Measurements from ENCODE around the gene GNAS. TPM values are rescaled to one million over a fixed set of nuclear protein-coding genes. Genes with fewer than 3 reads are reported as not detected.

Gene GNAS
- total RNA-seq, 1 donor from 2014 or later = 2,003 TPM

DNA sequence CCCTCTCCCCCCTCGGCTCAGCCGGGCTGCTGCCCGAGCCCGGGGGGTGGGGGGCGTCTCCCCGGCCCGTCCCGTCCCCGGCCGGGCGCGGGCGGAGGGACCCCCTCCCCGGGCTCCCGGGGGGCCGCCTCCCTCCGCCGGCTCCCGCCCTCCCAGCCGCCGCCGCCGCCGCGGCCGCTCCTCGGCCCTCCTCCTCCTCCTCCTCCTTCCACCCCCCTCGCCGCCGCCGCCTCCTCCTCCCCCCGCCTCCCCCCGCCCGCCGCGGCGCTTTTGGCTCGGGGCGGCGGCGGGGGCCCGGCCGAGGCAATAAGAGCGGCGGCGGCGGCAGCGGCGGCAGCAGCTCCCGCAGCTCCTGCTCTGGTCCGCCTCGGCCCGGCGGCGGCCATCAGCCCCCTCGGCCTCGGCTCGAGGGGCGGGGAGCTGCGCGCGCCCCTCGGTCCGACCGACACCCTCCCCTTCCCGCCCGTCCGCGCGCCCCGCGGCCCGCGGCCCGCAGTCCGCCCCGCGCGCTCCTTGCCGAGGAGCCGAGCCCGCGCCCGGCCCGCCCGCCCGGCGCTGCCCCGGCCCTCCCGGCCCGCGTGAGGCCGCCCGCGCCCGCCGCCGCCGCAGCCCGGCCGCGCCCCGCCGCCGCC is 38.7 kb downstream of the GNAS start:
- peak overlapping the region; percentile 99 for H3K9ac ChIP-seq (ENCODE audit: low read length)
- no peak overlapping the region for H2AFZ ChIP-seq (ENCODE audit: low read depth, low read length)

DNA sequence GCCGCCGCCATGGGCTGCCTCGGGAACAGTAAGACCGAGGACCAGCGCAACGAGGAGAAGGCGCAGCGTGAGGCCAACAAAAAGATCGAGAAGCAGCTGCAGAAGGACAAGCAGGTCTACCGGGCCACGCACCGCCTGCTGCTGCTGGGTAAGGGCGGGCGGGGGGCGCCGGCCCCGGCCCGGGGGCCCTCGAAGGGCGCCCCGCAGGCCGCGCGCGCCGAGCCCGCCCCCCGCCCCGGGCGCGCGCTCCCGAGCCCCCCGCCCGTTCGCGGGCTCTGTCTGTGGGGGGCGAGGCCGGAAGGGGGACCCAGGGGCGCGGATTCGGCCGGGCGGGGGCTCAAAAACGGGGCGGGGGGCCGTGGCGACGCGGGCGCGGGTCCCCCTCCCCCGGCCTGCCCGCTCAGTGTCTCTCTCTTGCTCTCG is 39.2 kb downstream of the GNAS start:
- H3K27ac ChIP-seq (ENCODE audit: low read depth, low read length) = peak overlapping the region; percentile 88
- peak overlapping the region; percentile 87 for H3K4me3 ChIP-seq (ENCODE audit: insufficient read depth, low read depth, low read length)
- no peak overlapping the region for H2AFZ ChIP-seq (ENCODE audit: low read depth, low read length)
- no peaks in the 10 kb centered on the region for H3K27me3 ChIP-seq (ENCODE audit: insufficient read depth, low read length)
- Mint-ChIP-seq H3K4me1 (ENCODE audit: low read depth, unreplicated experiment) (peaks cover 18% of the 10 kb centered on the region), H3K36me3 (ENCODE audit: low read depth, unreplicated experiment) (no peaks in the 10 kb centered on the region), H3K9me3 (ENCODE audit: unreplicated experiment) (no peaks in the 10 kb centered on the region), H3K4me3 (ENCODE audit: unreplicated experiment) (peak overlapping the region; percentile 93), H3K27ac (ENCODE audit: unreplicated experiment) (peak overlapping the region; percentile 86), H3K27me3 (ENCODE audit: low read depth, unreplicated experiment) (no peaks in the 10 kb centered on the region)
- H3K36me3 ChIP-seq (ENCODE audit: insufficient read depth, low read length) = peaks cover under 1% of the 10 kb centered on the region
- FAIRE-seq (no peak), DNase-seq (ENCODE audit: low read depth) (peak; percentile 35)
- TF ChIP-seq EZH2 (IDR thresholded peaks at IDR 0.05; ENCODE audit: insufficient read depth, low read length) (no peak), CTCF (IDR thresholded peaks at IDR 0.05; ENCODE audit: insufficient read depth, low read depth, low read length) (no peak)
- no peaks in the 10 kb centered on the region for H3K9me3 ChIP-seq (ENCODE audit: insufficient read depth, low read depth, low read length)
- H3K9ac ChIP-seq (ENCODE audit: low read length) = peak overlapping the region; percentile 99
- H4K20me1 ChIP-seq (ENCODE audit: insufficient read depth, low read length) = peaks cover 40% of the 10 kb centered on the region
- H3K4me2 ChIP-seq (ENCODE audit: low read length) = peak overlapping the region; percentile 82
- peaks cover 48% of the 10 kb centered on the region for H3K79me2 ChIP-seq (ENCODE audit: insufficient read depth, low read length)
- peaks cover 27% of the 10 kb centered on the region for H3K4me1 ChIP-seq (ENCODE audit: insufficient read depth, low read length)

More for the DNA sequence above, 38.7 kb downstream of the GNAS start:
- H3K79me2 ChIP-seq (ENCODE audit: insufficient read depth, low read length) = peaks cover 42% of the 10 kb centered on the region
- TF ChIP-seq EZH2 (IDR thresholded peaks at IDR 0.05; ENCODE audit: insufficient read depth, low read length) (no peak), CTCF (IDR thresholded peaks at IDR 0.05; ENCODE audit: insufficient read depth, low read depth, low read length) (no peak)
- H3K27me3 Mint-ChIP-seq (ENCODE audit: low read depth, unreplicated experiment) = no peaks in the 10 kb centered on the region
- H3K36me3 ChIP-seq (ENCODE audit: insufficient read depth, low read length) = no peaks in the 10 kb centered on the region
- peak overlapping the region; percentile 64 for H3K4me3 ChIP-seq (ENCODE audit: insufficient read depth, low read depth, low read length)
- H3K4me1 Mint-ChIP-seq (ENCODE audit: low read depth, unreplicated experiment) = peaks cover 14% of the 10 kb centered on the region
- no peaks in the 10 kb centered on the region for H3K36me3 Mint-ChIP-seq (ENCODE audit: low read depth, unreplicated experiment)
- FAIRE-seq (no peak), DNase-seq (ENCODE audit: low read depth) (peak; percentile 30)
- no peaks in the 10 kb centered on the region for H3K27me3 ChIP-seq (ENCODE audit: insufficient read depth, low read length)
- peak overlapping the region; percentile 56 for H3K27ac ChIP-seq (ENCODE audit: low read depth, low read length)
- H3K9me3 ChIP-seq (ENCODE audit: insufficient read depth, low read depth, low read length) = no peaks in the 10 kb centered on the region
- peaks cover 34% of the 10 kb centered on the region for H4K20me1 ChIP-seq (ENCODE audit: insufficient read depth, low read length)
- no peaks in the 10 kb centered on the region for H3K9me3 Mint-ChIP-seq (ENCODE audit: unreplicated experiment)
- peak overlapping the region; percentile 88 for H3K4me2 ChIP-seq (ENCODE audit: low read length)
- no peak overlapping the region for H3K4me3 Mint-ChIP-seq (ENCODE audit: unreplicated experiment)
- H3K27ac Mint-ChIP-seq (ENCODE audit: unreplicated experiment) = no peak overlapping the region
- peaks cover 27% of the 10 kb centered on the region for H3K4me1 ChIP-seq (ENCODE audit: insufficient read depth, low read length)
